Measurements from ENCODE around the gene ARHGAP31. TPM values are rescaled to one million over a fixed set of nuclear protein-coding genes. Genes with fewer than 3 reads are reported as not detected.

Gene ARHGAP31
- total and polyA plus RNA-seq, 10 of the 15 experiments (the other 5 are each of a cell fraction or from before 2014, with no cell fraction given) = 0.97 to 29.8 (median 10.3) TPM

GRCh38 chr3:119342176-119342575 is 48.0 kb downstream of the ARHGAP31 start:
- Histone ChIP-seq H3K9me3 (replicated peaks; ENCODE audit: control insufficient read depth, insufficient read depth, low read length) (no peaks in the 10 kb centered on the region; the same call in 1 of the 3 replicates), H4K20me1 (ENCODE audit: control insufficient read depth, insufficient read depth) (no peaks in the 10 kb centered on the region), H3K79me2 (ENCODE audit: control insufficient read depth, insufficient read depth, low read length) (no peaks in the 10 kb centered on the region; the same call in 1 of the 2 replicates), H3K4me1 (ENCODE audit: control insufficient read depth, insufficient read depth, low read length) (peaks cover 7% of the 10 kb centered on the region), H3K9ac (ENCODE audit: control insufficient read depth, insufficient read depth, low read length) (no peak overlapping the region), H3K27ac (ENCODE audit: control insufficient read depth, insufficient read depth) (no peak overlapping the region), H2AFZ (ENCODE audit: control insufficient read depth, low read depth, low read length) (no peak overlapping the region), H3K4me2 (ENCODE audit: control insufficient read depth, insufficient read depth) (no peak overlapping the region), H3K4me3 (no peak overlapping the region), H3K36me3 (ENCODE audit: control insufficient read depth in 2 of 2, insufficient read depth in 2 of 2, low read length in 1 of 2) (no peaks in the 10 kb centered on the region), H3K27me3 (replicated peaks in 1 of 2; ENCODE audit: control insufficient read depth in 2 of 2, insufficient read depth in 2 of 2, low read length in 1 of 2) (no peaks in the 10 kb centered on the region)
- intact Hi-C loops (cut with micrococcal nuclease; ENCODE audit: unreplicated experiment) (no loop called here), in situ Hi-C loops (cut with MboI) (no loop called here)
- ATAC-seq = no peak
- SMC1A ChIA-PET (ENCODE audit: uncharacterized antibody, unreplicated experiment) = interaction anchor here (0.8 to 5.6 kb wide), 2 partner anchors 10 to 53 kb away, joined by 3 to 32 read pairs; no protein-coding TSS in a partner anchor
- CTCF ChIA-PET = interaction anchor here (1.8 kb wide), 1 partner anchor 68 kb away, joined by 7 read pairs; no protein-coding TSS in a partner anchor
- no TSS peak for BruUV-seq (replicated peaks)
- no peak for FAIRE-seq
- WGBS (ENCODE audit: insufficient coverage, insufficient replicate concordance, low lambda C conversion rate, missing lambda C conversion rate) = 94% methylated on average over 1 of the region's 1 CpG
- RAD21 ChIA-PET (ENCODE audit: unreplicated experiment) = interaction anchor here (0.9 to 1.5 kb wide), 2 partner anchors 9 to 11 kb away, joined by 3 to 5 read pairs; no protein-coding TSS in a partner anchor
- no peak for TF ChIP-seq MAX (IDR thresholded peaks at IDR 0.05; ENCODE audit: low read depth, low read length)
- no peak for TF ChIP-seq ZZZ3 (IDR thresholded peaks at IDR 0.05; ENCODE audit: control insufficient read depth, insufficient read length, low read depth)
- no peak for TF ChIP-seq CBX3 (IDR thresholded peaks at IDR 0.05; ENCODE audit: borderline replicate concordance, low read depth)
- no peak for DNase-seq (ENCODE audit: low read depth, low spot score)
- POLR2A ChIA-PET = interaction anchor here (1.3 kb wide), 1 partner anchor 46 kb away, joined by 3 read pairs; no protein-coding TSS in a partner anchor

DNA sequence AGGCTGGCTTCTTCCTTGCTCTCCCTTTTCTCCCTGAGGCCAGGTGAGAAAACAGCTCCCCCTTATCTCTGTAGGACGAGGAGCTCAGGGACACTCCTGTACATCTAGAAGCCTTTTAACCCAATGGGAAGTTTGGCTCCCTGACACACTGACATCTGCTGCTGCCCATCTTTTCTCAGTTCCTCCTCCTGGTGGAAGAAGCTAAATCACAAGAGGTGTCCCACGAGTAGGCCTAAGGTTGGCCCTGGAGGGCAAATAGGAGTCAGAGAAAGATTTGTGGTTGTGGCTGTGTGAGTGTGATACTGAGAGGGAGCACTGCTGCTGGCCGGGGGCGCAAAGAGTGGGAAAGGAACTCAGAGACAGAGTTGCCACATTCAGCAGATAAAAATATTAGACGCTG is 49.5 kb downstream of the ARHGAP31 start:
- no peak for DNase-seq (ENCODE audit: low read depth, low spot score)
- TF ChIP-seq RAD21 (IDR thresholded peaks at IDR 0.05; ENCODE audit: insufficient read depth, low read depth, low read length) (0 out of 2 replicates have a peak, but pooled peaks have one; percentile 32), IRF5 (IDR thresholded peaks at IDR 0.05; ENCODE audit: borderline replicate concordance) (no peak), IRF4 (IDR thresholded peaks at IDR 0.05; ENCODE audit: low read depth, low read length) (0 out of 2 replicates have a peak, but pooled peaks have one; percentile 34), DPF2 (IDR thresholded peaks at IDR 0.05) (peak; percentile 31; the same call in 1 of the 2 replicates), RUNX3 (IDR thresholded peaks at IDR 0.05; ENCODE audit: low read length) (peak; percentile 32; the same call in 1 of the 2 replicates), STAT1 (conservative IDR thresholded peaks at IDR 0.05) (no peak), IKZF2 (IDR thresholded peaks at IDR 0.05) (peak; percentile 61 to 63; a peak in 3 of 4 replicates), NR2C2 (IDR thresholded peaks at IDR 0.05; ENCODE audit: borderline replicate concordance, control insufficient read depth, insufficient read length, low read depth) (no peak), WRNIP1 (IDR thresholded peaks at IDR 0.05; ENCODE audit: borderline replicate concordance, low read depth, low read length) (no peak), BRCA1 (IDR thresholded peaks at IDR 0.05; ENCODE audit: low read depth, low read length) (no peak), MTA2 (IDR thresholded peaks at IDR 0.05; ENCODE audit: low read depth) (0 out of 2 replicates have a peak, but pooled peaks have one; percentile 20), NR2F1 (conservative IDR thresholded peaks at IDR 0.05) (peak; percentile 49), SPI1 (IDR thresholded peaks at IDR 0.05; ENCODE audit: borderline replicate concordance, insufficient read depth, low read depth, low read length) (peak; percentile 87), CREM (IDR thresholded peaks at IDR 0.05; ENCODE audit: low read depth) (no peak), NBN (IDR thresholded peaks at IDR 0.05) (no peak)

More for the DNA sequence above, 49.5 kb downstream of the ARHGAP31 start:
- ChIA-PET RAD21 (ENCODE audit: unreplicated experiment) (interaction anchor here (1.4 kb wide), 1 partner anchor 10 kb away, joined by 3 read pairs; no protein-coding TSS in a partner anchor), SMC1A (ENCODE audit: uncharacterized antibody, unreplicated experiment) (interaction anchor here (1.0 to 1.6 kb wide), 5 partner anchors 8 to 49 kb away, joined by 3 to 7 read pairs (median 3); partner anchors contain the start of gene ARHGAP31), POLR2A (no interaction called here), CTCF (interaction anchor here (1.0 to 1.4 kb wide), 3 partner anchors 9 to 77 kb away, joined by 3 to 5 read pairs (median 5); no protein-coding TSS in a partner anchor)
- in situ Hi-C loops (cut with MboI) (no loop called here), intact Hi-C loops (cut with micrococcal nuclease; ENCODE audit: unreplicated experiment) (no loop called here)
- Histone ChIP-seq H4K20me1 (ENCODE audit: control insufficient read depth, insufficient read depth) (no peaks in the 10 kb centered on the region), H3K9me3 (replicated peaks; ENCODE audit: control insufficient read depth, insufficient read depth, low read length) (no peaks in the 10 kb centered on the region), H2AFZ (ENCODE audit: control insufficient read depth, low read depth, low read length) (no peak overlapping the region), H3K79me2 (ENCODE audit: control insufficient read depth, insufficient read depth, low read length) (no peaks in the 10 kb centered on the region; the same call in 1 of the 2 replicates), H3K4me3 (no peak overlapping the region), H3K27ac (ENCODE audit: control insufficient read depth, insufficient read depth) (no peak overlapping the region), H3K4me1 (ENCODE audit: control insufficient read depth, insufficient read depth, low read length) (peaks cover 7% of the 10 kb centered on the region), H3K36me3 (ENCODE audit: control insufficient read depth in 2 of 2, insufficient read depth in 2 of 2, low read length in 1 of 2) (no peaks in the 10 kb centered on the region), H3K4me2 (ENCODE audit: control insufficient read depth, insufficient read depth) (0 out of 2 replicates have a peak overlapping the region, but pooled peaks have one; percentile 5), H3K9ac (ENCODE audit: control insufficient read depth, insufficient read depth, low read length) (no peak overlapping the region), H3K27me3 (replicated peaks in 1 of 2; ENCODE audit: control insufficient read depth in 2 of 2, insufficient read depth in 2 of 2, low read length in 1 of 2) (no peaks in the 10 kb centered on the region)
- 49% methylated on average over 5 of the region's 5 CpGs for WGBS (ENCODE audit: insufficient coverage, insufficient replicate concordance, low lambda C conversion rate, missing lambda C conversion rate)
- ATAC-seq = peak; percentile 89
- no TSS peak for BruUV-seq (replicated peaks)
- FAIRE-seq = no peak
